GM12878 (cell line): Measurements from ENCODE around the gene CAPNS1. TPM values are rescaled to one million over a fixed set of nuclear protein-coding genes. Genes with fewer than 3 reads are reported as not detected.
A peak's percentile ranks its signal among the peaks of the same experiment; 100 is the strongest.

Source experiments
- ATAC-seq: fragments of 200-7000 bp; cut with Tn5 transposase; 3 replicates; pipeline ENCODE4 v1.9.1; 2020; ENCODE audit warnings: mild to moderate bottlenecking, moderate library complexity
- BruUV-seq: library from RNA; stranded (reverse); fragments of 400-500 nt; replicated peaks from 2 replicates; lab custom pipeline; 2021; lab: Mats Ljungman, UMichigan
- CTCF ChIA-PET: fragments of 300-600 bp; sonication (Branson Sonifier 250); formaldehyde crosslinking; extraction: SDS; loops from one replicate; lab custom pipeline; 2021; ENCODE audit warnings: inconsistent platforms; lab: Yijun Ruan, JAX
- POLR2A ChIA-PET: fragments of 350-600 bp; formaldehyde crosslinking; extraction: SDS; loops from one replicate; lab custom pipeline; 2021; ENCODE audit warnings: inconsistent platforms; lab: Charles Lee
- RAD21 ChIA-PET: fragments of 300-600 bp; sonication (Branson Sonifier 250); formaldehyde crosslinking; loops from one replicate; lab custom pipeline; 2023; ENCODE audit warnings: antibody characterized with exemption; ENCODE audit not compliant: unreplicated experiment; lab: Charles Lee
- SMC1A ChIA-PET: fragments of 300-600 bp; sonication (Branson Sonifier 250); formaldehyde crosslinking; loops from one replicate; lab custom pipeline; 2023; ENCODE audit not compliant: unreplicated experiment, uncharacterized antibody; lab: Charles Lee
- DNase-seq: peaks from one replicate; pipeline ENCODE4 v3.0.0-alpha.2; 2011; ENCODE audit warnings: low read depth, low spot score
- FAIRE-seq: peaks from 3 replicates; lab custom pipeline; 2011; peaks lifted over from hg19 to GRCh38; lab: Jason Lieb, UNC
- H2AFZ ChIP-seq: 2 replicates; pipeline ENCODE4 v1.6.0; 2011; ENCODE audit warnings: low read depth, low read length, control low read depth; ENCODE audit not compliant: control insufficient read depth
- H3K27ac ChIP-seq: 2 replicates; pipeline ENCODE4 v1.5.1; 2011; ENCODE audit warnings: control low read depth; ENCODE audit not compliant: control insufficient read depth, insufficient read depth
- H3K27me3 ChIP-seq, 2 experiments: replicated peaks in 1 of 2; 2 replicates each; pipeline versions ENCODE4 v1.6.0 to v1.6.1; 2011; ENCODE audit warnings: low read length in 1 of 2; ENCODE audit not compliant: control insufficient read depth in 2 of 2, insufficient read depth in 2 of 2
- H3K36me3 ChIP-seq, 2 experiments: 2 replicates each; pipeline ENCODE4 v1.5.1; 2011; ENCODE audit warnings: low read length in 1 of 2; ENCODE audit not compliant: control insufficient read depth in 2 of 2, insufficient read depth in 2 of 2
- H3K4me1 ChIP-seq: 2 replicates; pipeline ENCODE4 v1.6.1; 2011; ENCODE audit warnings: mild to moderate bottlenecking, low read length, moderate library complexity, mixed read lengths; ENCODE audit not compliant: control insufficient read depth, insufficient read depth
- H3K4me2 ChIP-seq: 2 replicates; pipeline ENCODE4 v1.6.0; 2011; ENCODE audit warnings: control low read depth; ENCODE audit not compliant: control insufficient read depth, insufficient read depth
- H3K4me3 ChIP-seq: fragments of 200-600 bp; sonication (generic); 2 replicates; pipeline ENCODE4 v1.5.1; 2016
- H3K79me2 ChIP-seq: 2 replicates; pipeline ENCODE4 v1.6.0; 2011; ENCODE audit warnings: low read length; ENCODE audit not compliant: control insufficient read depth, insufficient read depth
- H3K9ac ChIP-seq: 2 replicates; pipeline ENCODE4 v1.8.0; 2011; ENCODE audit warnings: low read length, control low read depth, mixed read lengths; ENCODE audit not compliant: control insufficient read depth, insufficient read depth
- H3K9me3 ChIP-seq: replicated peaks from 3 replicates; pipeline ENCODE4 v1.5.1; 2011; ENCODE audit warnings: mild to moderate bottlenecking, low read length; ENCODE audit not compliant: control insufficient read depth, insufficient read depth
- H4K20me1 ChIP-seq: 2 replicates; pipeline ENCODE4 v1.6.0; 2011; ENCODE audit not compliant: control insufficient read depth, insufficient read depth
- CBX3 ChIP-seq: fragments of 200-600 bp; sonication (generic); IDR thresholded peaks from 2 replicates; pipeline ENCODE4 v1.6.1; 2016; ENCODE audit warnings: low read depth, borderline replicate concordance
- CHD4 ChIP-seq: fragments of 200-600 bp; sonication (generic); IDR thresholded peaks from 2 replicates; pipeline ENCODE4 v1.6.1; 2016; ENCODE audit warnings: mild to moderate bottlenecking
- HDAC2 ChIP-seq: fragments of 200-600 bp; sonication (generic); IDR thresholded peaks from 2 replicates; pipeline ENCODE4 v1.6.1; 2017
- MXI1 ChIP-seq: fragments of 150-350 bp; IDR thresholded peaks from 2 replicates; pipeline ENCODE4 v1.6.1; 2011; ENCODE audit warnings: low read depth, mild to moderate bottlenecking, inconsistent platforms, low read length, improper control_type of control experiment
- NRF1 ChIP-seq: conservative IDR thresholded peaks from 2 replicates; pipeline ENCODE4 v1.6.1; 2011; ENCODE audit warnings: mild to moderate bottlenecking, low read depth, low read length, improper control_type of control experiment
- SIX5 ChIP-seq: IDR thresholded peaks from 2 replicates; pipeline ENCODE4 v1.6.1; 2011; ENCODE audit warnings: mild to moderate bottlenecking, low read depth, low read length, moderate library complexity; ENCODE audit not compliant: severe bottlenecking
- SPI1 ChIP-seq: IDR thresholded peaks from 2 replicates; pipeline ENCODE4 v1.6.1; 2011; ENCODE audit warnings: low read depth, mild to moderate bottlenecking, low read length, moderate library complexity, borderline replicate concordance; ENCODE audit not compliant: insufficient read depth
- TAF1 ChIP-seq: IDR thresholded peaks from 2 replicates; pipeline ENCODE4 v1.6.1; 2011; ENCODE audit warnings: mild to moderate bottlenecking, low read depth, low read length, borderline replicate concordance
- TCF7 ChIP-seq: IDR thresholded peaks from 2 replicates; pipeline ENCODE4 v1.6.1; 2014; ENCODE audit warnings: antibody characterized with exemption, borderline replicate concordance
- ZBTB40 ChIP-seq: fragments of 450-650 bp; IDR thresholded peaks from 2 replicates; pipeline ENCODE4 v1.6.1; 2016; ENCODE audit warnings: mild to moderate bottlenecking, moderate library complexity, borderline replicate concordance
- ZNF217 ChIP-seq: fragments of 450-650 bp; IDR thresholded peaks from 2 replicates; pipeline ENCODE4 v1.6.1; 2017; ENCODE audit warnings: antibody characterized with exemption, mild to moderate bottlenecking
- WGBS: methylation state at CpG from one replicate; pipeline ENCODE4 v1.1.6; 2016; ENCODE audit warnings: low lambda C conversion rate; ENCODE audit not compliant: insufficient replicate concordance, insufficient coverage; ENCODE audit errors: missing lambda C conversion rate; 5-methylcytosine and 5-hydroxymethylcytosine counted together
- in situ Hi-C: fragments of 300-500 bp; cut with MboI; formaldehyde crosslinking; loops from 9 replicates; pipeline ENCODE4 v1.14.3; 2018; ENCODE audit warnings: mixed read lengths
- intact Hi-C: fragments of 100-400 bp; cut with micrococcal nuclease; formaldehyde crosslinking; loops from one replicate; pipeline ENCODE4 v1.14.2; 2022; ENCODE audit not compliant: unreplicated experiment
- polyA plus RNA-seq, 11 experiments: library from polyadenylated mRNA; depleted of rRNA in 4 of 11; unstranded in 6 of 11; stranded (reverse) in 5 of 11; fragments of >200 nt; fragmentation: Nextera tagmentation in 4 of 11; fragmentation: Illumina TruSeq in 1 of 11; extraction: Ambion mirVana in 4 of 11; extraction: Trizol in 1 of 11; gene quantifications; 1 replicate in 1 of 11; 2 replicates in 10 of 11; pipeline versions ENCODE4 v1.2.1 to v1.2.3, GENCODE V29; 2011 to 2016; ENCODE audit warnings: inconsistent platforms in 2 of 11, missing spikeins in 2 of 11, low read depth in 1 of 11
- total RNA-seq, 4 experiments: library from RNA; depleted of rRNA in 3 of 4; stranded (reverse); fragments of >200 nt in 3 of 4; fragmentation: Illumina TruSeq in 1 of 4; extraction: Trizol in 1 of 4; gene quantifications; 2 replicates each; pipeline versions ENCODE4 v1.2.1 to v1.2.3, GENCODE V29; 2013 to 2021
- TF ChIP-seq, protein P1 (sequence below): fragments of 450-650 bp; IDR thresholded peaks from 2 replicates; pipeline ENCODE4 v1.6.1; 2017; ENCODE audit warnings: mild to moderate bottlenecking, moderate library complexity
- TF ChIP-seq, protein P2 (sequence below): IDR thresholded peaks from 2 replicates; pipeline ENCODE4 v1.6.1; 2012; ENCODE audit warnings: low read depth, low read length, improper control_type of control experiment

CAPNS1 gene
- total and polyA plus RNA-seq, 10 of the 15 experiments (the other 5 are each of a cell fraction or from before 2014, with no cell fraction given) = 96.9 to 562 (median 245) TPM

DNA sequence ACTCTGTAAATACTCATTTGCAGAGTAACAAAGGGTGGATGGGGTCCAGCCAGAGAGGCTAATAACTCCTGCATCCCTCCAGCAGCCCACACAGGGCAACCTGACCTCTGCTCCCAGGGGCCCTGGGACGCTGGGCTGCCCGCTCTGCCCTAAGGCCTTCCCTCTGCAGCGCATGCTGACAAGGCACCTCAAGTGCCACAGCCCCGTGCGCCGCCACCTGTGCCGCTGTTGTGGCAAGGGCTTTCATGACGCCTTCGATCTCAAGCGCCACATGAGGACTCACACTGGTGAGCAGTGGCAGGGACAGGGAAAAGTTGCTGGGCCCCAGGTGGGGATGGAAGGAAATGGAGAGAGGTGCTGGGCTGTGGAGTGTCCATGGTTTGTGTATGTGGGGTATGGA is 27.2 kb upstream of the CAPNS1 start (continued):
- TF ChIP-seq ZBTB40 (no peak), SPI1 (no peak)

- no peak for DNase-seq
- FAIRE-seq = no peak
- no peak overlapping the region for H3K9ac ChIP-seq
- H3K36me3 ChIP-seq = peaks cover 0 to 4% of the 10 kb centered on the region in 2 experiments
- H3K79me2 ChIP-seq = peaks cover 24% of the 10 kb centered on the region
- H3K4me2 ChIP-seq = peak overlapping the region; percentile 72
- no peak for ATAC-seq
- no peak for TF ChIP-seq MXI1
- no peak for TF ChIP-seq ZNF217
- TF ChIP-seq SIX5 = no peak
- TF ChIP-seq CHD4 = no peak
- no peak for TF ChIP-seq CBX3
- TF ChIP-seq NRF1 = no peak
- TF ChIP-seq TAF1 = no peak
- TF ChIP-seq HDAC2 = no peak
- TF ChIP-seq TCF7 = no peak
- TF ChIP-seq, protein P1, sequence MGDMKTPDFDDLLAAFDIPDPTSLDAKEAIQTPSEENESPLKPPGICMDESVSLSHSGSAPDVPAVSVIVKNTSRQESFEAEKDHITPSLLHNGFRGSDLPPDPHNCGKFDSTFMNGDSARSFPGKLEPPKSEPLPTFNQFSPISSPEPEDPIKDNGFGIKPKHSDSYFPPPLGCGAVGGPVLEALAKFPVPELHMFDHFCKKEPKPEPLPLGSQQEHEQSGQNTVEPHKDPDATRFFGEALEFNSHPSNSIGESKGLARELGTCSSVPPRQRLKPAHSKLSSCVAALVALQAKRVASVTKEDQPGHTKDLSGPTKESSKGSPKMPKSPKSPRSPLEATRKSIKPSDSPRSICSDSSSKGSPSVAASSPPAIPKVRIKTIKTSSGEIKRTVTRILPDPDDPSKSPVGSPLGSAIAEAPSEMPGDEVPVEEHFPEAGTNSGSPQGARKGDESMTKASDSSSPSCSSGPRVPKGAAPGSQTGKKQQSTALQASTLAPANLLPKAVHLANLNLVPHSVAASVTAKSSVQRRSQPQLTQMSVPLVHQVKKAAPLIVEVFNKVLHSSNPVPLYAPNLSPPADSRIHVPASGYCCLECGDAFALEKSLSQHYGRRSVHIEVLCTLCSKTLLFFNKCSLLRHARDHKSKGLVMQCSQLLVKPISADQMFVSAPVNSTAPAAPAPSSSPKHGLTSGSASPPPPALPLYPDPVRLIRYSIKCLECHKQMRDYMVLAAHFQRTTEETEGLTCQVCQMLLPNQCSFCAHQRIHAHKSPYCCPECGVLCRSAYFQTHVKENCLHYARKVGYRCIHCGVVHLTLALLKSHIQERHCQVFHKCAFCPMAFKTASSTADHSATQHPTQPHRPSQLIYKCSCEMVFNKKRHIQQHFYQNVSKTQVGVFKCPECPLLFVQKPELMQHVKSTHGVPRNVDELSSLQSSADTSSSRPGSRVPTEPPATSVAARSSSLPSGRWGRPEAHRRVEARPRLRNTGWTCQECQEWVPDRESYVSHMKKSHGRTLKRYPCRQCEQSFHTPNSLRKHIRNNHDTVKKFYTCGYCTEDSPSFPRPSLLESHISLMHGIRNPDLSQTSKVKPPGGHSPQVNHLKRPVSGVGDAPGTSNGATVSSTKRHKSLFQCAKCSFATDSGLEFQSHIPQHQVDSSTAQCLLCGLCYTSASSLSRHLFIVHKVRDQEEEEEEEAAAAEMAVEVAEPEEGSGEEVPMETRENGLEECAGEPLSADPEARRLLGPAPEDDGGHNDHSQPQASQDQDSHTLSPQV = no peak
- TF ChIP-seq, protein P2, sequence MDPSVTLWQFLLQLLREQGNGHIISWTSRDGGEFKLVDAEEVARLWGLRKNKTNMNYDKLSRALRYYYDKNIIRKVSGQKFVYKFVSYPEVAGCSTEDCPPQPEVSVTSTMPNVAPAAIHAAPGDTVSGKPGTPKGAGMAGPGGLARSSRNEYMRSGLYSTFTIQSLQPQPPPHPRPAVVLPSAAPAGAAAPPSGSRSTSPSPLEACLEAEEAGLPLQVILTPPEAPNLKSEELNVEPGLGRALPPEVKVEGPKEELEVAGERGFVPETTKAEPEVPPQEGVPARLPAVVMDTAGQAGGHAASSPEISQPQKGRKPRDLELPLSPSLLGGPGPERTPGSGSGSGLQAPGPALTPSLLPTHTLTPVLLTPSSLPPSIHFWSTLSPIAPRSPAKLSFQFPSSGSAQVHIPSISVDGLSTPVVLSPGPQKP = no peak
- WGBS = 96% methylated on average over 34 of the region's 34 CpGs
- intact Hi-C loops (loop anchor here (10.0 kb wide), 1 partner anchor 1261 kb away; the partner anchor contains the start of gene ZNF527), in situ Hi-C loops (loop anchor here (10.0 kb wide), 1 partner anchor 371 kb away; the partner anchor contains the start of gene ZNF566)
- H3K4me1 ChIP-seq = peaks cover 9% of the 10 kb centered on the region
- no peak overlapping the region for H3K27ac ChIP-seq
- H2AFZ ChIP-seq = no peak overlapping the region
- no peaks in the 10 kb centered on the region for H3K9me3 ChIP-seq
- no peaks in the 10 kb centered on the region for H4K20me1 ChIP-seq
- no peaks in the 10 kb centered on the region for H3K27me3 ChIP-seq
- CTCF ChIA-PET = interaction anchor here (1.8 kb wide), 1 partner anchor 57 kb away, joined by 6 read pairs; no protein-coding TSS in a partner anchor
- BruUV-seq = no TSS peak
- POLR2A ChIA-PET = interaction anchor here (0.5 to 0.6 kb wide), 2 partner anchors 103 to 518 kb away, joined by 3 to 4 read pairs; no protein-coding TSS in a partner anchor
- SMC1A ChIA-PET = no interaction called here
- peak overlapping the region; percentile 89 for H3K4me3 ChIP-seq
- RAD21 ChIA-PET = interaction anchor here (1.9 kb wide), 1 partner anchor 99 kb away, joined by 5 read pairs; the partner anchor contains the start of gene ALKBH6
These were observed 26.4 kb upstream of the CAPNS1 start for GRCh38 chr19:36113425-36113824.
